ENCODE measurements around the gene RAB1B.

- no peak for TF ChIP-seq POLR2A (IDR thresholded peaks at IDR 0.05; ENCODE audit: low read length)
- no peak for TF ChIP-seq GATA1 (IDR thresholded peaks at IDR 0.05; ENCODE audit: low read depth, low read length)
These were observed 54.4 kb downstream of the RAB1B start for GRCh38 chr11:66322732-66323427.
